HFF-Myc (cell line): ENCODE results near the gene MLANA.
A peak's percentile ranks its signal among the peaks of the same experiment; 100 is the strongest.
"Not testable (repeated sequence)": the region's sequence is repeated elsewhere in the genome, so short reads cannot be mapped to it uniquely, and the experiment has no call there.

Source experiments
- DNase-seq: peaks from one replicate; pipeline ENCODE4 v3.0.0-alpha.2; 2011; ENCODE audit warnings: low read depth; ENCODE audit errors: extremely low read depth
- H3K4me3 ChIP-seq: replicated peaks from 2 replicates; pipeline ENCODE4 v1.5.1; 2011; ENCODE audit warnings: low read depth, mild to moderate bottlenecking, control low read depth, low read length
- TF ChIP-seq, protein P1 (sequence below): IDR thresholded peaks from 2 replicates; pipeline ENCODE4 v1.5.1; 2012; ENCODE audit warnings: mild to moderate bottlenecking, low read depth, low read length, control low read depth; ENCODE audit errors: missing control alignments

Gene MLANA

DNA sequence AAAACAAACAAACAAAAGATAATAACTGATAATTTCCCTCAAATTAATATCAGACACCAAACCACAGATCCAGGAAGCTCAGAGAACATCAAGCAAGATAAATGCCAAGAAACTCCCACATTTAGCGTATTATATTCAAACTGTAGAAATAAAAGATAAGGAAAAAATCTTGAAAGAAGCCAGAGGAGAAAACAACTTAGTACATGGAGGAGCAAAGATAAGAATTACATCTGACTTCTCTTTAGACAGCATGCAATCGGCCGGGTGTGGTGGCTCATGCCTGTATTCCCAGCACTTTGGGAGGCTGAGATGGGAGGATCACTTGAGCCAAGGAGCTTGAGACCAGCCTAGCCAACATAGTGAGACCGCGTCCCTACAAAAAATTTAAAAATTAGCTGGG lies 17.2 kb upstream of the MLANA start:
- DNase-seq, result no peak
- no peak overlapping the region for H3K4me3 ChIP-seq
- TF ChIP-seq, protein P1, sequence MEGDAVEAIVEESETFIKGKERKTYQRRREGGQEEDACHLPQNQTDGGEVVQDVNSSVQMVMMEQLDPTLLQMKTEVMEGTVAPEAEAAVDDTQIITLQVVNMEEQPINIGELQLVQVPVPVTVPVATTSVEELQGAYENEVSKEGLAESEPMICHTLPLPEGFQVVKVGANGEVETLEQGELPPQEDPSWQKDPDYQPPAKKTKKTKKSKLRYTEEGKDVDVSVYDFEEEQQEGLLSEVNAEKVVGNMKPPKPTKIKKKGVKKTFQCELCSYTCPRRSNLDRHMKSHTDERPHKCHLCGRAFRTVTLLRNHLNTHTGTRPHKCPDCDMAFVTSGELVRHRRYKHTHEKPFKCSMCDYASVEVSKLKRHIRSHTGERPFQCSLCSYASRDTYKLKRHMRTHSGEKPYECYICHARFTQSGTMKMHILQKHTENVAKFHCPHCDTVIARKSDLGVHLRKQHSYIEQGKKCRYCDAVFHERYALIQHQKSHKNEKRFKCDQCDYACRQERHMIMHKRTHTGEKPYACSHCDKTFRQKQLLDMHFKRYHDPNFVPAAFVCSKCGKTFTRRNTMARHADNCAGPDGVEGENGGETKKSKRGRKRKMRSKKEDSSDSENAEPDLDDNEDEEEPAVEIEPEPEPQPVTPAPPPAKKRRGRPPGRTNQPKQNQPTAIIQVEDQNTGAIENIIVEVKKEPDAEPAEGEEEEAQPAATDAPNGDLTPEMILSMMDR, result no peak

GRCh38 chr9:5874048-5874447 lies 16.6 kb upstream of the MLANA start:
- TF ChIP-seq, protein P1, result no peak
- H3K4me3 ChIP-seq, result no peak overlapping the region
- DNase-seq, result no peak

DNA sequence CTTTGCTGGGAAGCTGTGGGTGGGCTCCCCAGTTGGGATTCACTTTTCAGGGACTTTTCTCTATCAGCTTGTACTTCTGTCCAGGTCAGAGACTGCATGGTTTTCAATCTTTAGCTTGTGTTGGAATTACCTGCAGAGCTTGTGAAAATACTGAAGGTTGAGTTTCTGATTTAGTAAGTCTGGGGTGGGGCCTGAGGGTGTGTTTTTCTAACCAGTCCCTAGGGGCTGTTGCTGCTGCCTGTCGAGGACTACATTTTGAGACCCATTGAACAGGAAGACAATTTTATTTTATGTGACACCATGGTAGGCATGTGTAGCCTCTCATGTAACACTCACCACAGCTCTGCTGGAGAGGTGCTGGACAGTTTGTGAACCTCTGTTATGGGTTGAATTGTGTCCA lies 14.7 kb upstream of the MLANA start:
- no peak overlapping the region for H3K4me3 ChIP-seq
- DNase-seq, result no peak
- TF ChIP-seq, protein P1, result no peak

- no peak for DNase-seq
- TF ChIP-seq, protein P1, result no peak
- no peak overlapping the region for H3K4me3 ChIP-seq
Observed at GRCh38 chr9:5876711-5877110, 14.0 kb upstream of the MLANA start.

- TF ChIP-seq, protein P1, result no peak
- H3K4me3 ChIP-seq, result no peak overlapping the region
- DNase-seq, result peak; percentile 63
Observed at GRCh38 chr9:5879419-5880181, 11.1 kb upstream of the MLANA start.

GRCh38 chr9:5882244-5883012 lies 8.3 kb upstream of the MLANA start:
- H3K4me3 ChIP-seq, DNase-seq: not testable (repeated sequence)

- no peak overlapping the region for H3K4me3 ChIP-seq
- DNase-seq, result no peak
- TF ChIP-seq, protein P1, result no peak
Observed at GRCh38 chr9:5884191-5884590, 6.5 kb upstream of the MLANA start.
